HG03378 (cell line): Measurements from ENCODE around the gene C18orf32.
A peak's percentile ranks its signal among the peaks of the same experiment; 100 is the strongest.
"Not testable (repeated sequence)": the region's sequence is repeated elsewhere in the genome, so short reads cannot be mapped to it uniquely, and the experiment has no call there.

ENCODE experiments used
- ATAC-seq: cut with Tn5 transposase; IDR thresholded peaks from one replicate; pipeline ENCODE4 v1.9.1; 2021; ENCODE audit warnings: mild to moderate bottlenecking, moderate library complexity; ENCODE audit not compliant: unreplicated experiment

The C18orf32 gene

DNA sequence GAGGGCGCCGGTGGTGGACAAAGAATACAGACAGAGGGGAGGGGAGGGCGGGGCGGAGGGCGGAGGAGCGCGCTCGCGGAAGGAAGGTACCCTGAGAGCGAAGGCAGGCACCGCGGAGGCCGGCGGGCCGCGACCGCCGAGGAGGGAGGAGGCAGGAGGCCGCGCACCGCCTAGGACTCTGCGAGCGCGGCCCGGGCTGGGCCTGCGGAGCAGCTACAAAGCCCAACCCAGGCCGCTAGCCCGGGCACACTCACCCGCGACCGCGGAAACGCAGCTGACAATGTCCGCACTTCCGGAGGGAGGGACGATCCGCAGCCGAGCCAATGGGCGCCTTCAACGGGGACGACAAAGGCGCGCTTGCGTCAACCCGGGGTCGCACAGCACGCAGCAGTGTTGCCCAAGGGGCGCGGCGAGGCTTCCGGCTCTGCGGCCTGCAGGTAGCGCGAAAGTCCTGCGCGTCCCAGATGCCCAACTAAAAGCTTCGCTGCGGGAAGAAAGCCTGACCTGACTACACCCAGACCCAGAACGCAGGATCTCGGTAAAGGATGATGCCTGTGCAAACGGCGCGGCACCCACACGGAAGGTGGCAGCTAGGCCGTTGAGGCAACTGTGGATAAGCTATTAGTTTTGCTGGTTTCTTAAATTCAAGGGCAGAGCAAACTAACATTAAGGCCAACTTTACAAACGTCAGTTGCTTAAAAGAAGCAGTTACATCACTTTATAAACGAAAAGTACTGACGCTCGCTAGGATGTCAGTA, at the start of gene C18orf32:
C18orf32 (minus strand) TSS at position 282 of the 758 bp plus-strand sequence. CDS start 3,486 bp downstream, outside the sequence.
- ATAC-seq, result peak; percentile 89

DNA sequence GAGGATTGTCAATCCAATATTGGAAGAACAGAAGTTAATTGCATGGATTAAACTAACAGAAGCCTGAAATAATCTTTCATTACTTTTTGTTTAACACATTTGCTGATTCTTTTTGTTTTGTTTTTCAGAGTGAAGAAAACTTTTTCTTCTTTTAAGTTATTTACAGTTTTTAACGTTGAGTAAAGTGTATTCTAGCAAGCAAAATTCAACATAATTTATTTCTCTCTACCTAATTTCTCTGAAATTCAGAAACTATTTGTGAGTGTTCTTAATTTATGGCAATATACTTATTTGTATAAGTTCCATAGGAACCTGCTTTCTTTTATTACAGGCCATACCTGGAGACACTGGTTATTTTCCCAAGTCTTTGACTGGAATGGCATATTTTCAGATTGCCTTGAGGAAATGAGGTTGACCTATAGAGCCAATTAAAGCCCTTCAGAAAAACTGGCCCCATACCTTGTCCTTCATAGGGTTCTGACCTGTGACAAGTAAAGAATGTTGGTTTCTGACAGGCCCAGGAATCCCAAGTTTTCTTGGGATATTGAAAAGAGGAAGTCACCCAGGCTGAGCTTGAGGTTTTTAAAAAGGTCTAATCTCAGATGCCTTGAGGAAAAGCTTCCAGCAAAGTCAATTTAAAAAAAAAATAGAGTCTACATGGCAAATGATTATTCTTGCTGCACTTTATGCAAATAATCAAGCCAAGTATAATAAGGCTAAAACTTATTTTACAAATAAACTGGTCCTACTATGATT, 48.0 kb upstream of the C18orf32 start:
- ATAC-seq, result no peak

DNA sequence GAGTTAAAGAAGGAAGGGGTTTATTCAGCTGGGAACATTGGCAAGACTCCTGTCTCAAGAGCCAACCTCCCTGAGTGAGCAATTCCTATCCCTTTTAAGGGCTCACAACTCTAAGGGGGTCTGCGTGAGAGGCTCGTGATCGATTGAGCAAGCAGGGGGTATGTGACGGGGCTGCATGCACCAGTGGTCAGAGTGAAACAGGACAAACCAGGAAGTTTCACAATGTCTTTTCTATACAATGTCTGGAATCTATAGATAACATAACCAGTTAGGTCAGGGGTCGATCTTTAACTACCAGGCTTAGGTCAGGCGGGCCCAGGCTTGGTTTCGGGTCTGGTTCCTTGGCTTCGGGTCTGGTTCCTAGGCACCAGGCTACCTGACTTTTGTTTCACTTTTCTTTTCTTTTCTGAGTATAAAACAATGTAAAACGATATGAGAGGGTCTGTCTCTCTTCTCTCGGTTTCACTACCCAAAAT, 44.7 kb upstream of the C18orf32 start:
- ATAC-seq, result no peak

DNA sequence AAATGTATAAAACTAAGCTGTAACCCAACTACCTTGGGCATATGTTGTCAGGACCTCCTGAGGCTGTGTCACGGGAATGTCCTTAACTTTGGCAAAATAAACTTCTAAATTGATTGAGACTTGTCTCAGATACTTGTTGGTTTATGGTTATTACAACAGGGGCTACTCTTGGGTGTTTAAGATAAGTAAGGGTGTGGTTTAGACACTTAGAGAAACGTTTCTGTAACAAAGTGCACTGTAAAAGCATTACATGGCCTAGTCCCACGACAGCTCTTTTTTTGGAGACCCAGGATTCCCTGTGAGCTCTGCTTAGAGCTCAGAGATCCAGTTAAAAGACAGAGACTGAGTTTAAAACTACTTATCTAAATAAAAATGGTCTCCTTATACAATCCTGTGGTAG, 42.6 kb upstream of the C18orf32 start:
- no peak for ATAC-seq

DNA sequence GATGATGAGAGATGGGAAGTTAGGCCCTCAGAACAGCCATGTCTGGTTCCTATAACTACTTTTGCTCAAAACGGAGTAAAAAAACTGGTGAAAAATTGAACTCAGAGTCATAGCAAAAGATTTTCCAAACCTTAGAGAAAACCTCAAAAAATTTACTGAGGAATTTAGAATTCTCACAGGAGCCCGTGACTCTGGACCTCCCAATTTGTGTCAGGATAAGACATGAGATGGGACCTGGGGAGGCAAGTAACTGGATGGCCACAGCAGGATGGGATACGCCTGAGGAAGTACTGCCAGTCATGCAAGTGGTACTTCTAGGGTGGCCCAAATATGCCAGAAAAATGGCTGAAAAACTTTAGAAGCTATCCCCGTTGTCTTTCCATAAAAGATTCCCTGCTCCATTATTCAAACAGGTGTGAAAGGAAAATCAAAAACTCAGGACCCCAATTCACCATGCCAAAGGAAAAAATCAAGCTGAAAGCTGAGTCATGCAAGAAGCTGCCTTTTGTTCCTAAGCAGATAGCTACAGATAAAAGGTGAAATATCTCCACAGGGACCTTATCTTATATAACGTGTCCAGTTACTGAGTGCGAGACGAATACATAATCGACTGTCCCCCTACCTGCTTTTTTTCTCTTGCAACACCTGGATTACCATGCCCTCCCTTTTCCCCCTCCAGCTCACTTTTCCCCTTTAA, 40.7 kb upstream of the C18orf32 start:
- no peak for ATAC-seq

DNA sequence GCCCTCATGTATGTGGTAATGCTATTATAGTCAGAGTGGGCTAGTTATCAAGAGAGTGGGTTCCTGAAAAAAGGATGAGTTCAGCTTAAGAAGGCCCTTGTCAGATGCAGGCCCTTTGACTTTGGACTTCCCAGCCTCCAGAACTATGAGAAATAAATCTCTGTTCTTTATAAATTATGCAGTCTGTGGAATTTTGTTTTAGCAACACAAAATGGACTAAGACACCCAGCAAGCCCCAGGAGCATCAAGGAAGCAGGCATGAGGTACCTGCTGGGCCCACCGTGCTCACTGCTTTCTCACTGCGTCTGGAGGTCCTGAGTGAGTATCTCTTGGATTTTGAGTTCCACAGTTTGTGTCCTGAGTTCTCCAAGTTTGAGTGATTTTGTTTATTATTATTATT, 38.9 kb upstream of the C18orf32 start:
- ATAC-seq, result no peak

DNA sequence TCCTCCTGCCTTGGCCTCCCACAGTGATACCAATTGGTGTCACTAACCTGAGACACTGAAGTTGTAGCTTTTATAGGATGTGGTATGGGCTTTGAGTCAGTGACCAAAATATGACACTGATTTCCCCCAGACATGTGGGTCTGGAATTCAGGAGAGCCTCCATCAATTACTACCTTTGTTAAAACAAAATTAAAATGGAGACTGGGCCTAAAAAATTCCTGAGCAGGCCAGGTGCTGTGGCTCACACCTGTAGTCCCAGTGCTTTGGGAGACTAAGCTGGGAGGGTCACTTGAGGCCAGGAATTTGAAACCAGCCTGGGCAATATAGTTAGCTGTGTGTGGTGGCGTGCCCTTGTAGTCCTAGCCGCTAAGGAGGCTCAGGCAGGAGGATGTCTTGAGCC, 37.9 kb upstream of the C18orf32 start:
- ATAC-seq, result no peak

DNA sequence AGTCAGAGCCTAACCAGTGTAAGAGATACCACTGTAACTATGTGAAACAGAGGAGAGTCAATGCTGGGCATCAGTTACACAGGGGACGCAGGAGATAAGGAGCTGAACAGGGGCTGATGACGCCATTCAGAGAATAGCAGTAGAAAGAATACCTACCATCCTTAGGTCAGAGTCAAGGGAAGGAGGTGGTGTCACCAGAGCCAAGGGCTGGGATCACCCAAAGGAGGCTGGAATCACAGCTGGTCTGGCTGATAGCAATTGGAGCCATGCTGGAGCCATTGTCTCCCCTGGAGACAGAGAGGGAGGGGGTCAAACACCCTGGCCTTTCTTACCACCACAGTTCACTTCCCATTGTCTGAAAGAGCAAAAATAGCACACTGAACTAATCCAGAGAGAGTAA, 37.3 kb upstream of the C18orf32 start:
- no peak for ATAC-seq

DNA sequence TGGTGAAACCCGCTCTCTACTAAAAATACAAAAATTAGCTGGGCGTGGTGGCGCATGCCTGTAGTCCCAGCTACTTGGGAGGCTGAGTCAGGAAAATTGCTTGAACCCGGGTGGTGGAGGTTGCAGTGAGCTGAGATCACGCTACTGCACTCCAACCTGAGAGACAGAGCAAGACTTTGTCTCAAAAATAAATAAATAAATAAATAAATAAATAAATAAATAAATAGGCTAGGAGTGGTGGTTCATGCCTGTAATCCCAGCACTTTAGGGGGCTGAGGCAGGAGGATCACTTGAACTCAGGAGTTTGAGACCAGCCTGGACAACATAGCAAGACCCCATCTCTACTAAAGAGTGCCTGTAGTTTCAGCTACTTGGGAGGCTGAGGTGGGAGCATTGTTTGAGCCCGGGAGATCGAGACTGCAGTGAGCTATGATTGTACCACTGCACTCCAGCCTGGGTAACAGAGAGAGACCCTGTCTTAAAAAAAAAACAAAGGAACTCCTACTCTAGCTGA, 36.6 kb upstream of the C18orf32 start:
- ATAC-seq, result not testable (repeated sequence)

DNA sequence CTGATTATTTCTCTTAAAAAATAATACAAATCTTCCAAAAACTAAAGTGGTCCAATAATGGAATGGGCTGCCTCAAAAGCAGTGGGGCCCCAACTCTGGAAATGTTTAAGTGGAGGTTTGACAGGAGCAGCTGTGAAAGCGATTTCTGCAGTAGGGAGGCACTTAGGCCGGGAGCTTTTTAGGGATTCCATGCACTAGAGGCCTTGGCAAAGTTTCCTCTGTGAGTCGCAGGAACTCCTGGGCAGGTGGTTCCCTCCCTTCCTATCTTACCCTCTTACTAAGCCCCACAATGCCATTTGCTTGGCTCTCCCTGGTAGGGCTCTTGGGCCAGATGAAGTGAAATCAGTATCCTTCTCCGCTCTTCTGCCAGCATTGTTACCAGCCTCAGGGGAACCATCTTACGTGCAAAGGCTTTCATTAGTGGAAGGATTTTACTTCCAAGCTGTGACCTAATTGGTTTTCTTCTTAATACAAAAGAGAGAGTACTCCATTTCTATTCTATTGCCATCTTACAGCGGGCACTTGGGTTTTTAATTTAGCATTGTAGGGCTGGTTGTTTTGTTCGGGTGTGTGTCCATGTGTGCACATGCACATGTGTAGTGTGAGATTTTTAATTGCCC, 34.3 kb upstream of the C18orf32 start:
- no peak for ATAC-seq

DNA sequence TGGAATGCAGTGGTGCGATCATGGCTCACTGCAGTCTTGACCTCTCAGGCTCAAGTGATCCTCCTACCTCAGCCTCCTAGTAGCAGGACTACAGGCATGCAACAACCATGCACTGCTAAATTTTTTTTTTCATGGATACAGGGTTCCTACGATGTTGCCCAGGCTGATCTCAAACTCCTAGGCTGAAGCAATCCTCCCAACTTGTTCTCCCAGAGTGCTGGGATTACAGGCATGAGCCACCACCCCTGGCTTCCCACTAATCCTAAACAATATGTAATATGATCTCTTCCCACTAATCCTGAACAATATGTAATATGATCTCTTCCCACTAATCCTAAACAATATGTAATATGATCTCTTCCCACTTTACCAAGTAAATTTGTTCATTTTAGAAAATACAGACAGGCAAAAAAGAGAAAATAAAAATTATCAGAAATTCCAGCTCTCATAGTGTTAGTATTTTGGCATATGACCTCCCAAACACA, 33.7 kb upstream of the C18orf32 start:
- ATAC-seq, result no peak

DNA sequence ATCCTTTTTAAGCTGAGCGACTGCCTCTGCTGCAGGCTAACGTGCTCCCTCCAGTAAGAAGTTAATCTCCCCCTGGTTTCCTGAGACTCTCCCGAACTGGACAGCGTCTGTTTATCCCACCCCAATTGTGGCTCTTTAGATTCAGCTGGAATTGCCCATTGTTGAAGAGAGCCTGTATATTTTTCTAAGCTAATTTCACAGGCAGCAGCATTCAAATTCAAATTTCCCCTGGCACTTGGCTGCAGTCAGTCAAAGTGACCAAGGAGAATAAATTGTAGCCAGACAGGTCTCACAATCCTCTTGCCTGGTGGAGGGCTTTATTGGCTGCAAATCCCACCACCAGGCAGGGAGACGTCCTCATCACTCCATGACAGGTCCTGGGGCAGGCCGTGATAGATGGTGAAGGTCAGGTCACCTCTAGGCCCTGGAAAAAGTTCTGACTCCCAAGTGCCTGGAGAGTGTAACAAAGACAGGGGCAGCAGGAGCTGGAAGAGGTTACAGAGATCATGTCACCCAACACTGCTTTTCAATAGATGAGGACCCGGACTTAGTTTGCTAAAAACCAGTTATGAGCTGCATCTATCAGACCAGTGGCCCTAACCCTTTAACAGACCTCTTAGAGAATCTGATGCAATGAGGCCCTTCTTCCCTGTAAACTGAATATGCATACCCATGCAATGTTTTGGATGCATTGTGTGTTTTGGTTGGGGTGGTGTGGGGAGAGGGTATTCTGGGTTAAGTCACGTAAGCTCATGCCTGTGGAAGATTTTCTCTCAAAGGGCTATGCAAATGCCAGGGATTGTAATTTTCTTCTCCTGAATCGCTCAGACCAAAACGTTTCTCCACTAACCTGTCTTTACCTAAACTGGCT, 32.3 kb upstream of the C18orf32 start:
- no peak for ATAC-seq

DNA sequence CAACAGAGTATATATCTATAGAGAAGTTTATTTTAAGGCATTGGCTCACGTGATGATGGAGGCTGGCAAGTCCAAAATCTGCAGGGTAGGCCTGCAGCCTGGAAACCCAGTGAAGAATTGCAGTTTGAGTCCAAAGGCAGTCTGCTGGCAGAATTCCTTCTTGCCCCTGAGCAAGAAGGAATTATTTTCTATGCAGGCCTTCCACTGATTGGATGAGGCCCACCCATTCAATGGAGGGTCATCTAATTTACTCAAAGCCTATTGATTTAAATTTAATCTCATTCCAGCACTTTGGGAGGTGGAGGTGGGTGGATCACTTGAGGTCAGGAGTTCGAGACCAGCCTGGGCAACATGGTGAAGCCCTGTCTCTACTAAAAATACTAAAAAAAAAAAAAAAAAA, 30.4 kb upstream of the C18orf32 start:
- ATAC-seq, result no peak

DNA sequence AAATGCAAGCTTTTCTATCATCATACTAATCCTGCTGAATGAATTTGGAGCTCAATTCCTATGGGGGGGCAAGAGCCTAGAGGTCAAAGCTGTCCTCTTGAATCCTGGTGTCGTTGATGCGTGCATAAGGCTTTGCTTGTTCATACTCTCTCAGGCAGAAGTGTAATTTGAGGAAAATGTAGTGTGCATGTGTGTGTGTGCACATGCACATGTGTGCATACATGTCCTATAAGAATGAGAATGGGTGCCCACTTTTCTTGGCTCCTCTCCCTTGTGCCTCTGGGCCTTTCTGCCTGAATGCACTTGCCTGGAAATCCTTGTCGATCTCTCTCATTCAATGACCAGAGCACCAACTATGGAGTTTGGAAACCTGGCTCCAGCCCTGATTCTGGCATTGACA, 28.5 kb upstream of the C18orf32 start:
- ATAC-seq, result no peak

DNA sequence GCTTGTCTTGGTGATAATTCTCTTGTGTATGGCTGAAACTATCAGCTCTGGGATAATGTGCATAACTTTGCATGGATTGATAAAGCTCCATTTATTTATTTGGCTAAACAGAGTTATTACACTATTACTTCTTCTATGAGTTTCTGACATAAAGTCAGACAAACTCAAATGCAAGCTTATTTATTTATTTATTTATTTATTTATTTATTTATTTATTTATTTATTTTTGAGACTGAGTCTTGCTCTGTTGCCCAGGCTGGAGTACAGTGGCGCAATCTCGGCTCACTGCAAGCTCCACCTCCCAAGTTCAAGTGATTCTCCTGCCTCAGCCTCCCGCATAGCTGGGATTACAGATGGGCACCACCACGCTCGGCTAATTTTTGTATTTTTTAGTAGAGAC, 28.0 kb upstream of the C18orf32 start:
- ATAC-seq, result not testable (repeated sequence)

DNA sequence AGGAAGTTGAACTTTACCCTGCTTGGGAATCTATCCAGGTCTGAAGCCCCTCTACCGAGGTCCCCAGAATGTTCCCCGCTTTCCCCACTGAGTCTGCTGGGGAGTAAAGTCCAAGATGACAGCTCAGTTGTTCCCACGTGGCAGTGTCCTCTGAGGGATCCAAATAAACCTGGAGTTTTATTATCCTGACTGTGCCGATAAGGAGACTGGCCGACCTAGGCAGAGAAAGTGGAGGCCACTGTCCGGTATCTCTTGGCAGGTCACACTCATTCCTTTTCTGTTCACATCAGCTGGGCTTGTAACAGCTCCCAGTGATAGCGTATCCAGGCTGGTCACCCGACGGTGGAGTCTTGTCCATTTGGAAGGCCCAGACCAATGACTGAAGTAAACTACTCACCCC, 27.5 kb upstream of the C18orf32 start:
- ATAC-seq, result no peak

DNA sequence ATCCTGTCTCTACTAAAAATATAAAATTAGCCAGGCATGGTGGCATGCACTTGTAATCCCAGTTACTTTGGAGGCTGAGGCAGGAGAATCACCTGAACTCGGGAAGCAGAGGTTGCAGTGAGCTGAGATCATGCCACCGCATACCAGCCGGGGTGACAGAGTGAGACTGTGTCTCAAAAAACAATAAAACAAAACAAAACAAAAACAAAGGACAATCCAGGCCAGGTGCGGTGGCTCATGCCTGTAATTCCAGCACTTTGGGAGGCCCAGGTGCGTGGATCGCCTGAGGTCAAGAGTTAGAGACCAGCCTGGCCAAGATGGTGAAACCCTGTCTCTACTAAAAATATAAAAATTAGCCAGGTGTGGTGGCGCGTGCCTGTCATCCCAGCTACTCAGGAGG, 25.8 kb upstream of the C18orf32 start:
- ATAC-seq, result not testable (repeated sequence)

DNA sequence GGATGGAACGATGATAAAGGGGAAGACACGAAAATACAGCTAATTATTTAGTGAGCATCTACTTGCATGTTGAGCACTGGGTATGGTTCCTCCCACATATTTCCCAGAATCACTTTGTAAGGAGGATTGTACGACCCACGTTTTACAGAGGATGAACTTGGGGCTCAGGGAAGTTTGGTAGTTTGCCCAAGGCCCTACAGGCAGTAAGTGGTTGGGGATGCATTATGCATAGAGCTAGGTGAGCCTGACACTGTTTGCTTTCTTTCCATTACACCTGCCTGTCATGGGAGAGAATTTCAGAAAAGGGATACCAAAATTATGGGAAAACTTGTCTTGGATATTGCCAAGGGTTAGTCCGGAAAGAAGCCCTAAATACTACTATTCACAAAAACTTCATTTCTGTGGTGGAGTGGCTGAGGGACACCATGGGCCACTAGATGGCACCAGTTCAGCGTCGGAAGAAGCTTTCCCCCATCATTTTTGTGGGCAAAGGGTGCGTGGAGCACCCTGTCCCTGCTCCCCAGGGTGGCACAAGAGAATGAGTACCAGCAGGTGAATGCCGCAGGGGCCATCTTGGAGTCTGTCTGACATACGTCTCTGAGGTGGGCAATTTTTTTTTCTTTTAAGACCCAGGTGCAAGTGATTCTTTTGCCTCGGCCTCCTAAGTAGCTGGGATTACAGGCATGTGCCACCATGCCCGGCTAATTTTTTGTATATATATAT, 23.5 kb upstream of the C18orf32 start:
- ATAC-seq, result no peak

DNA sequence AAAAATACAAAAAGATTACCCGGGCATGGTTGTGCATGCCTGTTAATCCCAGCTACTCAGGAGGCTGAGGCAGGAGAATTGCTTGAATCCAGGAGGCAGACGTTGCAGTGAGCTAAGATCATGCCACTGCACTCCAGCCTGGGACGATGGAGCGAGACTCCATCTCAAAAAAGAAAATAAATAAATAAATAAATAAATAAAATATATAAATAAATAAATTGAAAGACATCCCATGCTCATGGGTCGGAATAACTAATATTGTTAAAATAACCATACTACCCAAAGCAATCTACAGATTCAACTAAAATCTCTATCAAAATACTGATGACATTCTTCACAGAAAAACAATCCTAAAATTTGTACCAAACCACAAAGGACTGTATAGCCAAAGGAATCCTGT, 19.4 kb upstream of the C18orf32 start:
- ATAC-seq, result not testable (repeated sequence)
